Dendritic cell treated with granulocyte-macrophage colony-stimulating factor and Interleukin-4, amounts not matched to agents 40 ng/mL and 50 ng/mL, for 4 days (primary cell): ENCODE results near the gene WNT2B.

Experiments
- H3K27ac Mint-ChIP-seq: one replicate; pipeline ENCODE4 v1.8.0; 2022; ENCODE audit warnings: mild to moderate bottlenecking, mixed read lengths
- H3K27me3 Mint-ChIP-seq: one replicate; pipeline ENCODE4 v1.8.0; 2022; ENCODE audit warnings: mild to moderate bottlenecking, mixed read lengths
- H3K36me3 Mint-ChIP-seq: one replicate; pipeline ENCODE4 v1.8.0; 2022; ENCODE audit warnings: low read depth, mixed read lengths
- H3K4me1 Mint-ChIP-seq: one replicate; pipeline ENCODE4 v1.8.0; 2022; ENCODE audit warnings: low read depth, mixed read lengths
- H3K4me3 Mint-ChIP-seq: one replicate; pipeline ENCODE4 v1.8.0; 2022; ENCODE audit warnings: mild to moderate bottlenecking, moderate library complexity, mixed read lengths
- H3K9me3 Mint-ChIP-seq: one replicate; pipeline ENCODE4 v1.8.0; 2022; ENCODE audit warnings: mixed read lengths
- intact Hi-C: fragments of 100-400 bp; cut with micrococcal nuclease; formaldehyde crosslinking; loops from one replicate; pipeline ENCODE4 v1.15.0; 2022

Gene WNT2B

DNA sequence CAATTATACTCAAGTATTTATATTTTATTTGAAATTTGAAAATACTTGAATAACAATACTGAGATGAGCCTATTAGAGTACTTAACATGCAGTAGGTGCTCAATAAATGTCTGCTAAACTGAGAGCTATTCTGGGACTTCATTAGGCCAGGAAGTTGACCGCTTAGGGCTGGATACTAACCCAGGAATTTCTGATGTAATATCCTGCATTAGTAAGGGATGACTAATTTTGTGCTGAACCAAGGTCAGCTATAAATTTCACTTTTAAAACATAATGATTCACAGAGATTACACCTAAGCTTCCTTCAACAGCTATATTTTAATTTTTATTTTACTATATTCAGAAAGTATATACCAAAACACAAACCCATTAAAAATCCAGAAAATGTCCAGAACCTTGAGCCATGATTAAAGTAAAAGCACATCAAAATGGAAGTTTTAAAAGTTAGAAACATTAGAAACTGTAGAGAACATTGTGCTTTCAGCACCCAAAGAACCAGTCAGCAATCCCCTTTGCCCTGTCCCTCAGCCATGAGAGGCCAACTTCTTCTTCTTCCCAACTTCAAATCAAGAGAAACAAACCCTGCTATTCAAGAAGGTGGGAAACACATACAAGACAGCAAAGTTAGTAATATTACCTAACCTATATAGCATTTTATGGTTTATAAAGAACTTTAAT lies 35.4 kb downstream of the WNT2B start:
- H3K9me3 Mint-ChIP-seq: no peaks in the 10 kb centered on the region

DNA sequence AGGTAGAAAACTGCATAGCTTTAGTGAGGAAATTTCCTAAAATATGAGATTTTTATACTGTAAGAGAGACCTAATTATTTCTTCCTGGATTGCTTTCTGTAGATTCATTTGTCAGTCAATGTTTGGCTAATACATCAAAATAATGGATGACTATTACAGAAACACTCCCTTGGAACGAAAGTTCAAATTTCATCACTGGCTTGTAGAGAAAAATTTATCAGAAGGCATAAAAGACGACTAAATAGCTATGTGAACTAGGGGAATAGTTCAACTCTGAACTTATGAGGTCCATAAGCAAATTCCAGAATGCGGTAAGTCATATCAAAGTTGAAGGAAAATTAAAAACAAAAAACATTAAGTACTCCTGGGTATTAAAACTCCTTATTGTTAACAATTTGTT lies 36.0 kb downstream of the WNT2B start:
- peaks cover 30% of the 10 kb centered on the region for H3K36me3 Mint-ChIP-seq
- no peaks in the 10 kb centered on the region for H3K9me3 Mint-ChIP-seq
- H3K27ac Mint-ChIP-seq: no peak overlapping the region
- no peaks in the 10 kb centered on the region for H3K27me3 Mint-ChIP-seq
- no peak overlapping the region for H3K4me3 Mint-ChIP-seq
- H3K4me1 Mint-ChIP-seq: peaks cover 12% of the 10 kb centered on the region
- intact Hi-C loops: no loop called here

More for the DNA sequence above, 35.4 kb downstream of the WNT2B start:
- Mint-ChIP-seq H3K4me1 (peaks cover 12% of the 10 kb centered on the region), H3K36me3 (peaks cover 34% of the 10 kb centered on the region), H3K27ac (no peak overlapping the region), H3K27me3 (no peaks in the 10 kb centered on the region), H3K4me3 (no peak overlapping the region)
- intact Hi-C loops: no loop called here

DNA sequence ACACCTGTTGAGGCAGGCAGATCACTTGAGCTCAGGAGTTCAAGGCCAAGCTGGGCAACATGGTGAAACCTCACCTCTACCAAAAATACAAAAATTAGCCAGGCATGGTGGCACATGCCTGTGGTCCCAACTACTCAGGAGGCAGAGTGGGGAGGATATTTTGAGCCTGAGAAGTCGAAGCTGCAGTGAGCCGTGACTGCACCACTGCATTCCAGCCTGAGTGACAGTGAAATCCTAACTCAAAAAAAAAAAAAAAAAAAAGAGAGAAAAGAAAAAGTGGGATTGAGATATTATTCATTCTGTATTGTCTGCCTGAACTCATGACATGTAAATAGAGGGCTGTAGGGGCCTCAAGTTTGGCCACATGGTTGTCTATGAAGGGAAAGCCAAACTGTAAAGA lies 37.3 kb downstream of the WNT2B start:
- Mint-ChIP-seq H3K9me3 (no peaks in the 10 kb centered on the region), H3K36me3 (peaks cover 18% of the 10 kb centered on the region)

DNA sequence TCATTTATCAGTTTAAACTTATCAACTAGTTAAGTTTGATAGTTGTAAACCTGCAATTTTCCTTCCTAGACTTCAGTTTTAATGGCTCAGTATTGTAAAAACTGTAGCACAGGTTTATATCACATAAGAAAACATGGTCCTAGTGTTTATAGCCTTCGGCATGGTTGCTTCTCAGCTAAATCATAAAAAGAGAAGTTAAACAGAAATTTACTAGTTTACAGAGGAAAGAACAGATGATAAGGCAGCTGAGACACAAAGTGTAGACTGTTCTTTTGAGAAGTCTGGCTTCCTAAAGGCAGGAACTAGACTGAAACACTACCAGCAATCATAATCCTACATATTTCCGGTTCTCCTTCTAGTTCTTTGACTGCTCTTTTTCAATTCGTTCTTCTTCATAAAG lies 39.8 kb downstream of the WNT2B start:
- Mint-ChIP-seq H3K4me3 (no peak overlapping the region), H3K36me3 (peaks cover 11% of the 10 kb centered on the region), H3K9me3 (no peaks in the 10 kb centered on the region), H3K27me3 (no peaks in the 10 kb centered on the region), H3K27ac (no peak overlapping the region), H3K4me1 (peaks cover 12% of the 10 kb centered on the region)
- intact Hi-C loops: no loop called here

More for the DNA sequence above, 37.3 kb downstream of the WNT2B start:
- no peak overlapping the region for H3K4me3 Mint-ChIP-seq
- H3K27ac Mint-ChIP-seq: no peak overlapping the region
- no peaks in the 10 kb centered on the region for H3K27me3 Mint-ChIP-seq
- intact Hi-C loops: no loop called here
- H3K4me1 Mint-ChIP-seq: peaks cover 12% of the 10 kb centered on the region

GRCh38 chr1:112549590-112549989 lies 40.8 kb downstream of the WNT2B start:
- H3K36me3 Mint-ChIP-seq: peaks cover 12% of the 10 kb centered on the region
- H3K9me3 Mint-ChIP-seq: no peaks in the 10 kb centered on the region
- no peak overlapping the region for H3K27ac Mint-ChIP-seq
- intact Hi-C loops: no loop called here
- H3K4me1 Mint-ChIP-seq: peaks cover 12% of the 10 kb centered on the region
- no peak overlapping the region for H3K4me3 Mint-ChIP-seq
- no peaks in the 10 kb centered on the region for H3K27me3 Mint-ChIP-seq

DNA sequence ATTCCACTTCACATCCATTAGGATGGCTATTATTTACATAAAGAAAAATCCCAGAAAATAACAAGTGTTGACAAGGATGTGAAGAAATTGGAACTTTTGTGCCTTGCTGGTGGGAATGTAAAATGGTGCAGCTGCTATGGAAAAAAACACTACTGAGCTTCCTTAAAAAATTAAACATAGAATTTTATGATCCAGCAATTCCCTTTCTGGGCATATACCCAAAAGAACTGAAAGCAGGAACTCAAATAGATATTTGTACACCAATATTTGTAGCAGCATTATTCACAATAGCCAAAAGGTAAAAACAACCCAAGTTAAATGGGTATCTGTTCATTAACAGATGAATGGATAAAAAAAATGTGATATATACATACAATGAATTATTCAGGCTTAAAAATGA lies 45.6 kb downstream of the WNT2B start:
- H3K27ac Mint-ChIP-seq: no peak overlapping the region
- no peak overlapping the region for H3K4me3 Mint-ChIP-seq
- H3K27me3 Mint-ChIP-seq: no peaks in the 10 kb centered on the region
- peaks cover 12% of the 10 kb centered on the region for H3K36me3 Mint-ChIP-seq
- no peaks in the 10 kb centered on the region for H3K4me1 Mint-ChIP-seq
- intact Hi-C loops: no loop called here
- H3K9me3 Mint-ChIP-seq: no peaks in the 10 kb centered on the region

GRCh38 chr1:112557385-112557784 lies 48.6 kb downstream of the WNT2B start:
- no peaks in the 10 kb centered on the region for H3K9me3 Mint-ChIP-seq
- intact Hi-C loops: no loop called here
- no peaks in the 10 kb centered on the region for H3K4me1 Mint-ChIP-seq
- no peak overlapping the region for H3K27ac Mint-ChIP-seq
- H3K36me3 Mint-ChIP-seq: peaks cover 28% of the 10 kb centered on the region
- no peaks in the 10 kb centered on the region for H3K27me3 Mint-ChIP-seq
- H3K4me3 Mint-ChIP-seq: no peak overlapping the region

DNA sequence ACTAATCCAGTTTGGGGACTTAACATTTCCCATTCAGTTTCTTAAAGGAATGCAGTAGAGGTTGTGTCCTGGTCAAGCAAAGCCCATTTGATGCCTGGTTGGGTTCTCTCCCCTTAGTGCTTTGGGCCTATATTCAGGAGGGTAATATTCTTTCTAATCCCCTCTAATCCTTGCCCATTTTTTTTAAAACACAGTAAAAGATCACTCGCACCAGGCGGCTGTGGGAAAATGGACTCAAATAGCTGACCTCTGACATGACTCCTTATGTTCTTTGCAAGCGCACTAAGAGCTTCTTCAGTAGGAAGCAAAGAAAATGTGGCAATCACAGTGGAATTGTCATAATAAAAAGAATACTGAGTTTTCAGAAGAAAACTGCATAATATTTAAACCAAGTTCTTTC lies 49.9 kb downstream of the WNT2B start:
- peaks cover 38% of the 10 kb centered on the region for H3K36me3 Mint-ChIP-seq
- intact Hi-C loops: no loop called here

DNA sequence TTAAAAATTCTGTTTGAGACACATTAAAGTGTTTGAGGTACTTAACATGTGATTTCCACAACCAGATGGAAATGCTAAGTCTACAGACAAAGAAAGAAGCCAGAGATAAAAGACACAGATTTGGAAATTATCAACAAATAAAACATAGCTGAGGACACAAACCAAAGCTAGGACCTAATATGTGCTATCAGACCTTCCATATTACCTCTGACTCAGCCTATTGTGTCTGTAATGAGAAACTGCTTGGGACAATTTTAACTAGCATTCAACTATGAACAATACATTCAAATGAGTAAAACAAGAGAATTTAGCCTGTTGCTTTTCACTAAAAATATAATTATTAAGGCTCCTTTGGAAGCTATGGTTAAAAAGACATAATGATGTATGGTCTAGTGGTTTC lies 54.6 kb downstream of the WNT2B start:
- Mint-ChIP-seq H3K4me1 (no peaks in the 10 kb centered on the region), H3K4me3 (no peak overlapping the region), H3K27ac (no peak overlapping the region)

More for the DNA sequence above, 49.9 kb downstream of the WNT2B start:
- H3K4me1 Mint-ChIP-seq: no peaks in the 10 kb centered on the region
- H3K4me3 Mint-ChIP-seq: no peak overlapping the region
- no peaks in the 10 kb centered on the region for H3K9me3 Mint-ChIP-seq
- H3K27me3 Mint-ChIP-seq: no peaks in the 10 kb centered on the region
- H3K27ac Mint-ChIP-seq: no peak overlapping the region

DNA sequence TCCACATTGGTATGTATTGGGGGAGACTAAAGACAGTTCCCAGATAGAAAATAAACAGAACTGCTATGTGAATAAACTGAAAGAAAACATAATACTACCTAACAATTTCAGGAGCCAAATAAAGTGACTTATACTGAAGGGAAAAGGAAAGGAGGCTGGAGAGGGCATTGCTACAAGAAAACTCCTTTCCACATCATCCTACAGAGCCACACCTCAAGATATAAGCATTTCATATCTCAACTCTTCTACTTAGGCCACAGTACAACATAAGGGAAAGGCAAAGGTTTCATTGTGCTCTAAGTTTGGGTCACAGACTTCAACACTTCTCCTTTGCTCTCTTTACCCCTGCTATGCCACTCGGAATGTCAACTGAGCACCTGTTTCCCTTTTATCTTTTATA lies 55.3 kb downstream of the WNT2B start:
- no peak overlapping the region for H3K27ac Mint-ChIP-seq
- no peaks in the 10 kb centered on the region for H3K27me3 Mint-ChIP-seq
- intact Hi-C loops: no loop called here
- H3K4me3 Mint-ChIP-seq: no peak overlapping the region
- no peaks in the 10 kb centered on the region for H3K9me3 Mint-ChIP-seq
- H3K36me3 Mint-ChIP-seq: peaks cover 38% of the 10 kb centered on the region
- no peaks in the 10 kb centered on the region for H3K4me1 Mint-ChIP-seq

More for the DNA sequence above, 54.6 kb downstream of the WNT2B start:
- H3K36me3 Mint-ChIP-seq: peaks cover 35% of the 10 kb centered on the region
- intact Hi-C loops: no loop called here
- no peaks in the 10 kb centered on the region for H3K9me3 Mint-ChIP-seq
- H3K27me3 Mint-ChIP-seq: no peaks in the 10 kb centered on the region

DNA sequence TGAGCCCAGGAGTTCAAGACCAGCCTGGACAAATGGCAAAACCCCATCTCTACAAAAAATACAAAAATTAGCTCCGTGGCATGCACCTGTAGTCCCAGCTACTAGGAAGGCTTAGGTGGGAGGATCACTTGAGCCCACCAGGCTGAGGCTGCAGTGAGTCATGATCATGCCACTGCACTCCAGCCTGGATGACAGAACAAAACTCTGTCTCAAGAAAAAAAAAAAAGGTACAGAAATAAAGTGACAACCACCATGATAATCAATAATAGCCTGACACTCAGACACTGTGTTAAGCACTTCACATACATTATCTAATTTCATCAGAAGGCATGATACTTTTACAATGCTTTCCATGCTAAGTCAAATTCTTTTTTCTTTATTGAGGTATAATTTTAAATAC lies 57.0 kb downstream of the WNT2B start:
- no peaks in the 10 kb centered on the region for H3K27me3 Mint-ChIP-seq
- no peak overlapping the region for H3K4me3 Mint-ChIP-seq
- no peak overlapping the region for H3K27ac Mint-ChIP-seq
- intact Hi-C loops: no loop called here
- no peaks in the 10 kb centered on the region for H3K9me3 Mint-ChIP-seq
- no peaks in the 10 kb centered on the region for H3K4me1 Mint-ChIP-seq
- peaks cover 41% of the 10 kb centered on the region for H3K36me3 Mint-ChIP-seq

DNA sequence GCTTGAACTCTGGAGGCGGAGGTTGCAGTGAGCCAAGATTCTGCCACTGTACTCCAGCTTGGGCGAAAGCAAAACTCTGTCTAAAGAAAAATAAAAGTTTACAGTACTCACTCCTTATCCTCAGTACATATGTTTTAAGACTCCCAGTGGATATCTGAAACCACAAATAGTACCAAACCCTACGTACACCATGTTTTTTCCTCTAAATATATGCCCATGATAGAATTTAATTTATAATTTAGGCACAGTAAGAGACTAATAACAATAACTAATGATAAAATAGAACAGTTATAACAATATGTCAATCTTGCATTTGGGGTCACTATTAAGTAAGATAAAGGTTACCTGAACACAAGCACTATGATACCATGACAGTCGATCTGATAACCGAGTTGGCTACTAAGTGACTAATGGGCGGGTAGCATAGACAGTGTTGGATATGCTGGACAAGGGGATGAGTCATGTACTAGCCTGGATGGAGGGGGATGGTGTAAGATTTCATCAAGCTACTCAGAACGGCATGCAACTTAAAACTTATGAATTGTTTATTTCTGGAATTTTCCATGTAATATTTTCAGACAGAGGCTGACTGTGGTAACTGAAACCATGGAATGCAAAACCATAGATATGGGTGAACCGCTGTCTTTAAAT lies 66.5 kb downstream of the WNT2B start:
- Mint-ChIP-seq H3K36me3 (peaks cover 74% of the 10 kb centered on the region), H3K27ac (no peak overlapping the region), H3K9me3 (no peaks in the 10 kb centered on the region), H3K27me3 (no peaks in the 10 kb centered on the region), H3K4me3 (no peak overlapping the region), H3K4me1 (no peaks in the 10 kb centered on the region)
- intact Hi-C loops: no loop called here

GRCh38 chr1:112576240-112576639 lies 67.5 kb downstream of the WNT2B start:
- H3K4me3 Mint-ChIP-seq: no peak overlapping the region
- H3K9me3 Mint-ChIP-seq: no peaks in the 10 kb centered on the region
- peaks cover 72% of the 10 kb centered on the region for H3K36me3 Mint-ChIP-seq
- no peaks in the 10 kb centered on the region for H3K27me3 Mint-ChIP-seq
- intact Hi-C loops: no loop called here
- H3K4me1 Mint-ChIP-seq: no peaks in the 10 kb centered on the region
- no peak overlapping the region for H3K27ac Mint-ChIP-seq
